HG03108 (cell line): Measurements from ENCODE around the gene SPOUT1.
"Not testable (repeated sequence)": the region's sequence is repeated elsewhere in the genome, so short reads cannot be mapped to it uniquely, and the experiment has no call there.

Experiments
- ATAC-seq: cut with Tn5 transposase; IDR thresholded peaks from one replicate; pipeline ENCODE4 v1.9.1; 2021; ENCODE audit warnings: moderate library complexity; ENCODE audit not compliant: unreplicated experiment

SPOUT1 gene

GRCh38 chr9:128818099-128818838 lies 11.3 kb downstream of the SPOUT1 start, which contains the start of gene ENDOG:
Gene ENDOG, plus strand, starts transcription at chr9:128818500. Its CDS starts 185 bp downstream, at chr9:128818685.
- ATAC-seq = peak; percentile 91

- no peak for ATAC-seq
Measured at GRCh38 chr9:128810873-128811272, 18.7 kb downstream of the SPOUT1 start.

GRCh38 chr9:128809831-128810230 lies 19.8 kb downstream of the SPOUT1 start:
- no peak for ATAC-seq

- ATAC-seq = no peak
Measured at GRCh38 chr9:128809036-128809599, 20.5 kb downstream of the SPOUT1 start.

GRCh38 chr9:128808543-128808942 lies 21.1 kb downstream of the SPOUT1 start:
- ATAC-seq = no peak

- ATAC-seq = no peak
Measured at GRCh38 chr9:128807827-128808226, 21.8 kb downstream of the SPOUT1 start.

GRCh38 chr9:128805661-128806060 lies 23.9 kb downstream of the SPOUT1 start:
- ATAC-seq = no peak

GRCh38 chr9:128802482-128802881 lies 27.1 kb downstream of the SPOUT1 start:
- no peak for ATAC-seq

- ATAC-seq = no peak
Measured at GRCh38 chr9:128800061-128800460, 29.5 kb downstream of the SPOUT1 start.

- no peak for ATAC-seq
Measured at GRCh38 chr9:128798896-128799295, 30.7 kb downstream of the SPOUT1 start.

GRCh38 chr9:128794961-128795360 lies 34.6 kb downstream of the SPOUT1 start:
- ATAC-seq = not testable (repeated sequence)

GRCh38 chr9:128792978-128793686 lies 36.5 kb downstream of the SPOUT1 start:
- ATAC-seq = no peak

- no peak for ATAC-seq
Measured at GRCh38 chr9:128792134-128792533, 37.5 kb downstream of the SPOUT1 start.

- ATAC-seq = no peak
Measured at GRCh38 chr9:128790536-128790935, 39.1 kb downstream of the SPOUT1 start.

- no peak for ATAC-seq
Measured at GRCh38 chr9:128788445-128788844, 41.1 kb downstream of the SPOUT1 start.

GRCh38 chr9:128787659-128788058 lies 41.9 kb downstream of the SPOUT1 start:
- ATAC-seq = no peak

- ATAC-seq = peak; percentile 87
Measured at GRCh38 chr9:128786681-128787601, 42.7 kb downstream of the SPOUT1 start, which contains the start of gene TBC1D13. Gene TBC1D13, plus strand, starts transcription at chr9:128787253. Its CDS starts 101 bp downstream, at chr9:128787354.

- no peak for ATAC-seq
Measured at GRCh38 chr9:128785427-128785826, 44.2 kb downstream of the SPOUT1 start.

GRCh38 chr9:128782669-128783068 lies 46.9 kb downstream of the SPOUT1 start:
- ATAC-seq = no peak

GRCh38 chr9:128781187-128782070 lies 48.2 kb downstream of the SPOUT1 start:
- no peak for ATAC-seq
